ENCODE data around the gene KCNH6.

The KCNH6 gene

DNA sequence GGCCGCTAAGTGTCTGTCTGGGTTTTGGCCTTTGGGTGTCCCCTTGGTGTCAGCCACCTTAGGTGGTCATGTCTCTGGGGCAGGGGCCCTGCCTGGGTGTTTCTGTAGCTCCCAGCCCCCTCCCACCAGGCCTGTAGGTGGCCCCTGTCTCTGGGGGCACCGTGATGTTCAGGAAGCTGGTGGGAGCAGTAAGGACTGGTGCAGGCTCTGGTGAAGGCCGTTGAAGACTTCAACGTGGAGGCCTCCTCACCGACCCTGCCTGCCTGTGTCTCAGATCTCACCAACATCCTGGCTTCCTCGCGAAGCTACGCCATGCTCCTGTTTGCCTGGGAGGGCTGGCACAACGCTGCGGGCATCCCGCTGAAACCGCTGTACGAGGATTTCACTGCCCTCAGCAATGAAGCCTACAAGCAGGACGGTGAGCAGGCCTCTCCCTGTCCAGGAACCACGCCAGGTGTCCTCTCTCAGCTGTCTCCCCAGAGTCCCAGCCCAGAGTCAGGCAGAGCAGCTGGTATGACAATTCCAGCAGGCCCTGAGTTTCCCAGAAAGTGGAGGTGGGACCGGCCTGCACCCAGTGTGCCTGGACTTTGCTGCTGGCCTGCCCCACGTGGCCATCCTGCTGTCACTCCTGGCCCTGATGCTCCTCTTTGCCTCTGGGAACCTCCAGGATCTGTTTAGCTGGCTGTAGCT lies 43.5 kb upstream of the KCNH6 start:
- Histone ChIP-seq H3K36me3 (ENCODE audit: low read depth) (no peaks in the 10 kb centered on the region), H3K27me3 (ENCODE audit: insufficient read depth, poor library complexity, severe bottlenecking) (peaks cover 10% of the 10 kb centered on the region), H3K4me3 (ENCODE audit: severe bottlenecking) (no peak overlapping the region), H3K9me3 (ENCODE audit: severe bottlenecking) (no peaks in the 10 kb centered on the region), H3K4me1 (ENCODE audit: insufficient read depth, poor library complexity, severe bottlenecking) (no peaks in the 10 kb centered on the region), H3K27ac (ENCODE audit: poor library complexity, severe bottlenecking) (no peak overlapping the region)
- ATAC-seq (ENCODE audit: low read depth) (no peak), DNase-seq (ENCODE audit: low spot score) (peak; percentile 63)
- TF ChIP-seq, protein P1, sequence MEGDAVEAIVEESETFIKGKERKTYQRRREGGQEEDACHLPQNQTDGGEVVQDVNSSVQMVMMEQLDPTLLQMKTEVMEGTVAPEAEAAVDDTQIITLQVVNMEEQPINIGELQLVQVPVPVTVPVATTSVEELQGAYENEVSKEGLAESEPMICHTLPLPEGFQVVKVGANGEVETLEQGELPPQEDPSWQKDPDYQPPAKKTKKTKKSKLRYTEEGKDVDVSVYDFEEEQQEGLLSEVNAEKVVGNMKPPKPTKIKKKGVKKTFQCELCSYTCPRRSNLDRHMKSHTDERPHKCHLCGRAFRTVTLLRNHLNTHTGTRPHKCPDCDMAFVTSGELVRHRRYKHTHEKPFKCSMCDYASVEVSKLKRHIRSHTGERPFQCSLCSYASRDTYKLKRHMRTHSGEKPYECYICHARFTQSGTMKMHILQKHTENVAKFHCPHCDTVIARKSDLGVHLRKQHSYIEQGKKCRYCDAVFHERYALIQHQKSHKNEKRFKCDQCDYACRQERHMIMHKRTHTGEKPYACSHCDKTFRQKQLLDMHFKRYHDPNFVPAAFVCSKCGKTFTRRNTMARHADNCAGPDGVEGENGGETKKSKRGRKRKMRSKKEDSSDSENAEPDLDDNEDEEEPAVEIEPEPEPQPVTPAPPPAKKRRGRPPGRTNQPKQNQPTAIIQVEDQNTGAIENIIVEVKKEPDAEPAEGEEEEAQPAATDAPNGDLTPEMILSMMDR (IDR thresholded peaks at IDR 0.05; ENCODE audit: poor library complexity, severe bottlenecking): no peak

DNA sequence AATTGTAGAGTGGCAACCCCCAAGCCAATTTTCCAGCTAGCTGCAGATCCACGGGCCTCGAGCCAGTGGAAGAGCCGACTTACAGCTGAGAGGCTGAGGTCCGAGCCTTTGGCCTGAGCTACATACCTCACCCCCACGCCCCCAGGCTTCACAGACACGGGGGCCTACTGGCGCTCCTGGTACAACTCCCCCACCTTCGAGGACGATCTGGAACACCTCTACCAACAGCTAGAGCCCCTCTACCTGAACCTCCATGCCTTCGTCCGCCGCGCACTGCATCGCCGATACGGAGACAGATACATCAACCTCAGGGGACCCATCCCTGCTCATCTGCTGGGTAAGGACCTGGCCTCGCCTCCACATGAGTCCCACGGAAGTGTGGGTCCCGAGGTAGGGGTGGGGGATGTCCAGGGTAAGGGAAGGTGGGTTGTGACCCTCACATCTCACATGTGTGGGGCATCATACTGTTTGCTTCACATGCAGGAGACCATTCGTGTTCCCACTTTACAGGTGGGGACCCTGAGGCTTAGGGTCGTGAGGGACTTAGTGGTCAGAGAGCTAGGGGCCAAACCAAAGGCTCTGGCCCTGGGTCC lies 42.9 kb upstream of the KCNH6 start:
- Histone ChIP-seq H3K27ac (ENCODE audit: poor library complexity, severe bottlenecking) (no peak overlapping the region), H3K4me3 (ENCODE audit: severe bottlenecking) (no peak overlapping the region), H3K27me3 (ENCODE audit: insufficient read depth, poor library complexity, severe bottlenecking) (peaks cover 10% of the 10 kb centered on the region), H3K4me1 (ENCODE audit: insufficient read depth, poor library complexity, severe bottlenecking) (no peaks in the 10 kb centered on the region), H3K36me3 (ENCODE audit: low read depth) (no peaks in the 10 kb centered on the region), H3K9me3 (ENCODE audit: severe bottlenecking) (no peaks in the 10 kb centered on the region)
- TF ChIP-seq, protein P1 (IDR thresholded peaks at IDR 0.05; ENCODE audit: poor library complexity, severe bottlenecking): no peak
- DNase-seq (ENCODE audit: low spot score) (no peak), ATAC-seq (ENCODE audit: low read depth) (no peak)

DNA sequence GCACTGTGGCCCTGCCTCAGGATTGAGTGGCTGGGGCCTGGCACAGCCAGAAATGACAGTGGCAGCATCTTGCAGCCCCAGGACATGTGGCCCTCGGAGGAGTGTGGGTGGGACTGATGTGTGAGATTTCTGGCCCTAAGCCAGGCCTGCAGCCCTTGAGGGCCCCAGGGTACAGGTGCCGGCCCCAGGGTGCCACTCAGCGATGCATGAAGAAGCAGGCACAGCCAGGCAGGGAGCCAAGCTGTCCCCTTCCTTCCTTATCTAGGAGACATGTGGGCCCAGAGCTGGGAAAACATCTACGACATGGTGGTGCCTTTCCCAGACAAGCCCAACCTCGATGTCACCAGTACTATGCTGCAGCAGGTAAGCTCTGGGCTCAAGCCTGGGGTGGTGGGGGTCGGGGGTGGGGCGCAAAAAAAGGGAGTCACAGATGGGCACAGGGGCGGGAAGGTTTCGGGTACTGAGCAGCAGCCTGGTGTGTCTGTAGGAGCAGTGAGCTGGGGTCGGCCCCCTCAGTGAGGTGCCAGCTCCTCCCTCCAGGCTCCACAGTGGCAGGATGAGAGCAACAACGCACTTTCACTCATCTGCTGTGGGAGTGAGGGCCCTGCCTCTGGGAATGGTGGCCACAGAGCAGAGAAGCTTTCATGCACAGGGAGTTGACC lies 42.2 kb upstream of the KCNH6 start:
- Histone ChIP-seq H3K27ac (ENCODE audit: poor library complexity, severe bottlenecking) (no peak overlapping the region), H3K36me3 (ENCODE audit: low read depth) (no peaks in the 10 kb centered on the region), H3K27me3 (ENCODE audit: insufficient read depth, poor library complexity, severe bottlenecking) (peaks cover 10% of the 10 kb centered on the region), H3K4me1 (ENCODE audit: insufficient read depth, poor library complexity, severe bottlenecking) (no peaks in the 10 kb centered on the region), H3K9me3 (ENCODE audit: severe bottlenecking) (no peaks in the 10 kb centered on the region), H3K4me3 (ENCODE audit: severe bottlenecking) (no peak overlapping the region)
- ATAC-seq (ENCODE audit: low read depth): no peak
- TF ChIP-seq, protein P1 (IDR thresholded peaks at IDR 0.05; ENCODE audit: poor library complexity, severe bottlenecking): no peak
- DNase-seq (ENCODE audit: low spot score): no peak

DNA sequence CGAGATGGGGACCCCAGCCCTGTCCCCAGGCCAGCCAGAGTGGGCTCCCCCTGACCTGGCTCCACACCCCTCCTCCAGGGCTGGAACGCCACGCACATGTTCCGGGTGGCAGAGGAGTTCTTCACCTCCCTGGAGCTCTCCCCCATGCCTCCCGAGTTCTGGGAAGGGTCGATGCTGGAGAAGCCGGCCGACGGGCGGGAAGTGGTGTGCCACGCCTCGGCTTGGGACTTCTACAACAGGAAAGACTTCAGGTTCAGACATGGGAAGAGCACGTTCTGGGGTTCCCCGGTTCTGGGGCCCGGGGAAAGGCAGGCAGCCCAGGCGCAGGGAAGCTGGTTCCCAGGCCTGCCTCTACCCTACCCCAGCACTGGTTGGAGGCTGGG lies 41.7 kb upstream of the KCNH6 start:
- no peak overlapping the region for H3K27ac ChIP-seq (ENCODE audit: poor library complexity, severe bottlenecking)
- no peak for DNase-seq (ENCODE audit: low spot score)
- H3K4me3 ChIP-seq (ENCODE audit: severe bottlenecking): no peak overlapping the region
- TF ChIP-seq, protein P1 (IDR thresholded peaks at IDR 0.05; ENCODE audit: poor library complexity, severe bottlenecking): no peak
- H3K27me3 ChIP-seq (ENCODE audit: insufficient read depth, poor library complexity, severe bottlenecking): peaks cover 10% of the 10 kb centered on the region
- no peaks in the 10 kb centered on the region for H3K4me1 ChIP-seq (ENCODE audit: insufficient read depth, poor library complexity, severe bottlenecking)
- no peaks in the 10 kb centered on the region for H3K9me3 ChIP-seq (ENCODE audit: severe bottlenecking)
- ATAC-seq (ENCODE audit: low read depth): no peak
- H3K36me3 ChIP-seq (ENCODE audit: low read depth): no peaks in the 10 kb centered on the region

DNA sequence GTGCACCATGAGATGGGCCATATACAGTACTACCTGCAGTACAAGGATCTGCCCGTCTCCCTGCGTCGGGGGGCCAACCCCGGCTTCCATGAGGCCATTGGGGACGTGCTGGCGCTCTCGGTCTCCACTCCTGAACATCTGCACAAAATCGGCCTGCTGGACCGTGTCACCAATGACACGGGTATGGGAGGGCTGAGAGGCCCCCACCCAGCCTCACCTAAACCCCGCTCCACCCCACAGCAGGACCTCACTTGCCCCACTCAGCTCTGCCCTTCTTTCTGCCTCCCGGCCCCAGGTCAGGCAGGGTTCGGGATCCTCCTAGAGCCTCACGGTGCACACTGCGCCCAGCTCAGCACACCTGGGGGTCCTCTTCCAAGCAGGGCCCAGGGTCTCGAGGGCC lies 40.6 kb upstream of the KCNH6 start:
- no peaks in the 10 kb centered on the region for H3K36me3 ChIP-seq (ENCODE audit: low read depth)
- TF ChIP-seq, protein P1 (IDR thresholded peaks at IDR 0.05; ENCODE audit: poor library complexity, severe bottlenecking): no peak
- H3K4me3 ChIP-seq (ENCODE audit: severe bottlenecking): no peak overlapping the region
- H3K27me3 ChIP-seq (ENCODE audit: insufficient read depth, poor library complexity, severe bottlenecking): peaks cover 5% of the 10 kb centered on the region
- H3K4me1 ChIP-seq (ENCODE audit: insufficient read depth, poor library complexity, severe bottlenecking): no peaks in the 10 kb centered on the region
- DNase-seq (ENCODE audit: low spot score) (no peak), ATAC-seq (ENCODE audit: low read depth) (no peak)
- H3K9me3 ChIP-seq (ENCODE audit: severe bottlenecking): no peaks in the 10 kb centered on the region
- H3K27ac ChIP-seq (ENCODE audit: poor library complexity, severe bottlenecking): no peak overlapping the region
